Stimulated activated CD8-positive, alpha-beta memory T cell treated with anti-CD3 and anti-CD28 coated beads, Interleukin-7, amount 100 ng/mL, for 24 hours (primary cell): ENCODE results near the gene AIG1.

ENCODE experiments used
- DNase-seq: peaks from one replicate; pipeline ENCODE4 v3.0.0-alpha.2; 2020; ENCODE audit warnings: low read depth

The AIG1 gene

DNA sequence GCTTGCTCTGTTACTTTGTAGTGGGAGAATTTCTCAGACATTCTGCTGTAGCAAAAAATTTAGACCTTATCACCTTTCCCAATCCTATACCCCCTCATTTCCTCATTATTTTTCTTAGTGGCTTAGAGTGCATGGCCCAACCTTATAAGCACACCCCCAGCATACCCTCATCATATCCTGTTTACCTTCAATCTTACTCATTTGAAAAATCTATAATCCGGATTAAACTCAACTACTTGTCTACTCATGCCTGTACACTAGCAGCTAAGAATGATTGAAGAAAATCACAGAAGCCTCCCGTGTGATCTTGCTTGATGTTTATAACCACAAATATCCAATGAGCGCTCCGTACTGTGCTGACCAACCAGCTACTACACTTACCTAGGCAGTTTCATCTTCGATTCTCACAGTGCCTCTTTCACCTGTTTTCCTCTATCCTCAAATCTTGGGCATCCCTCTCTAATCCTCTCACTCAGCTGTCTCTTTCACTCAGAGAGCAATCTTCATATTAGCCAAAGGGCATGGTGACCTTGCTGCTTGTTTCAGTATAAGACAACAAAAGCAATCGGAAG lies 36.6 kb downstream of the AIG1 start:
- no peak for DNase-seq

GRCh38 chr6:143098054-143098671 lies 37.5 kb downstream of the AIG1 start:
- no peak for DNase-seq

- no peak for DNase-seq
Measured at GRCh38 chr6:143099647-143100046, 39.0 kb downstream of the AIG1 start.

DNA sequence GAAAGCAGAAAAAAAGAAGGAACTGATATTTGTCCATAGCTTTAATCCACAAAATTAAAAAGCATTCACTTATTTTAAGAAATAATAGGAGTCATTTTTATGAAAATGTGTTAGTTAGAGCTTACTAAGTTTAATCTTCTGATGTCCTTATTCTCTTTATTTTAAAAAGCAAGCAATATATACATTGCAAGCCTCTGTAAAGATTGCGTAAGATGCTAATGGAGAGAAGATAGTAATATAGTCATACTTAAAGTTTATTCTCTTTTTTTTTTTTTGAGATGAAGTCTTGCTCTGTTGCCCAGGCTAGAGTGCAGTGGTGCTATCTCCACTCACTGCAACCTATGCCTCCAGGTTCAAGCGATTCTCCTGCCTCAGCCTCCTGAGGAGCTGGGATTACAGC lies 39.7 kb downstream of the AIG1 start:
- no peak for DNase-seq

DNA sequence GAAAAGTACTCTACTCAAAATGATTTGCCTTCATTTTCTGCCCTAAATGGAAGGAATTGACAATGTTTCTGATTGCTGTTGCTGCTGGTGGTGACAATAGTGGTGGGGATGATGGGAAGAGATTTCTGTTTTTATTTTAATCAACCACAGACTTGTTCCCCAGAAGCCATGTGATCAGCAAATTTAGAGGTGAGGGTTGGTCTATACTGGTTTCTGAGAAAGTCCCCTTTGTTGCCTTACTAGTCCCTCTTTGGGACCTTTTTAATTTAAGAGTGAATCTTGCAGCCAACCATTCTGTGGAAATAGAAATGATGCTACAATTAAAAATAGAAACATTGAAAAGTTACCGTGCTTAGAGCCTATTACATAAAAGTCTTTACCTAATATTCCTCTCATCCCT lies 43.2 kb downstream of the AIG1 start:
- DNase-seq, result no peak

DNA sequence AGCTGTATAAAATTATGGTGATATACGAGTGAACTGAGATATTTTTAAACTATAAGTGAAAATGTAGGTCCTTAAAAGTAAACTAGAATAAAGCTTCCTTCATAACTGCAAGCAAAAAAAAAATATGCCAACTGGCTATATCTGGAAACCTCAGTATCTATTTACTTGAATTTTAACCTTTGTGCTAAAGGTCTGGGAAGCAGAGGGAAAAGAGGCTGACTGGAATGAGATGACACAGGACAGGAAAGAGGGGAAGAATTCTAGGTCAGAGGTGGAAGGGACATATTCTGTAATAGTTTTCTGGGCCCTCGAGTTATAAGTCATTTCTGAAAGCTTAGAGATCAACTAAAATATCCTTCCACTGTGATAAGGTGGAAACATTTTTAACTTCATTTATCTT lies 46.8 kb downstream of the AIG1 start:
- no peak for DNase-seq

- no peak for DNase-seq
Measured at GRCh38 chr6:143107911-143108761, 47.4 kb downstream of the AIG1 start.

DNA sequence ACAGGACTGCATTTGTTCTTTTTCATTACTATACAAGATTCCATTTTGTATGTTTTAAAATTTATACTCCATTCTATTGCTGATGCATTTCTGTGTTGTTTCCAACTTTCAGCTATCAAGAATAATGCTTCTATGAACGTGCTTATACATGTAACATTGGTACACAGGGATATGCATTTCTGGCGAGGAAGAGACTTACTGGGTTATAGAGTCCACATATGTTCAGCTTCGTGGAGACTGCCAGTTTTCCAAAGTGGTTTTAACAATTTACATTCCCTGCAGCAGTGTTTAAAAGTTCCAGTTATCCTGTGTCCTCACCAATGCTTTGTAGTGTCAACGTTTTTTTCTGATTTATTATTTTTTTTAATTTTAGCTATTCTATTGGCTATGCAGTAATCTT lies 48.5 kb downstream of the AIG1 start:
- no peak for DNase-seq

- no peak for DNase-seq
Measured at GRCh38 chr6:143110572-143110971, 49.9 kb downstream of the AIG1 start.

- no peak for DNase-seq
Measured at GRCh38 chr6:143110996-143111395, 50.3 kb downstream of the AIG1 start.

DNA sequence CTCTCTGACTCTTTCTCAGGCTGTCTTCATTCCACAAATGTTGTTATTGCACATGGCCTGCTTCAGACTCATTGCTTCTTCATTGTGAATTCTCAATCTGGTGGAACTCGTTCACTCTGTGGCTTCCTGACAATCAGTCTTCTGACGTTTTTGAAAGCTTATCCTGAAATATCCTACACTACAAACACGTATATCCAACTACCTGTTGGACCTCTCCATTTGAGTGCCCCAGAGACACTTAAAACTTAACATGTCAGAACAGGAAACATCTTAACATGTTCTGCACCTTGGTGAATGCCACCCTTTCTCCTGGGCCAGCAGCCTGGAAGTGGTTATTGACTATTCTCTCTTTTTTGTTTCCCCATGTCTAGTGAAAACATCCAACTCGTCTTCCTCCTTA lies 50.8 kb downstream of the AIG1 start:
- no peak for DNase-seq

- no peak for DNase-seq
Measured at GRCh38 chr6:143112084-143112768, 51.5 kb downstream of the AIG1 start.

GRCh38 chr6:143112837-143113236 lies 52.1 kb downstream of the AIG1 start:
- no peak for DNase-seq

GRCh38 chr6:143115728-143116127 lies 55.0 kb downstream of the AIG1 start:
- no peak for DNase-seq

DNA sequence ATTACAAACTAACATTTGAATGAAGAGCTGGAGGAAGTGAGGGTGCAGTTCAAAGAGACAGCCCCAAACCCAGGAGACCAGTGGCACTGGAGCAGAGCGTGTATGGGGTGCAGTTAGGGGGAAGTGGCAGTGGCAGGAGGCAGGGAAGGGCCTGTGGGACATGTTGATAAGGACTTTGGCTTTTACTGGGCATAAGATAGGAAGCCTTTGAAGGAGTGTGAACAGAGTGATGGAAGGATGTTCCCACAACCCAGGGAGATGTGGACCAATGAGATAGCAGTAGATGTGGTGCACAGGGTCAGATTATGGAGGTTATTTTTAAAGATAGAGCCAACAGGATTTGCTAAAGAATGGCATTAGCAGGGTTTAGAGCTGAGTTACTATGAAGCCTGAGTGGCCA lies 56.4 kb downstream of the AIG1 start:
- no peak for DNase-seq

GRCh38 chr6:143119260-143119659 lies 58.6 kb downstream of the AIG1 start:
- no peak for DNase-seq

GRCh38 chr6:143123081-143123480 lies 62.4 kb downstream of the AIG1 start:
- no peak for DNase-seq

DNA sequence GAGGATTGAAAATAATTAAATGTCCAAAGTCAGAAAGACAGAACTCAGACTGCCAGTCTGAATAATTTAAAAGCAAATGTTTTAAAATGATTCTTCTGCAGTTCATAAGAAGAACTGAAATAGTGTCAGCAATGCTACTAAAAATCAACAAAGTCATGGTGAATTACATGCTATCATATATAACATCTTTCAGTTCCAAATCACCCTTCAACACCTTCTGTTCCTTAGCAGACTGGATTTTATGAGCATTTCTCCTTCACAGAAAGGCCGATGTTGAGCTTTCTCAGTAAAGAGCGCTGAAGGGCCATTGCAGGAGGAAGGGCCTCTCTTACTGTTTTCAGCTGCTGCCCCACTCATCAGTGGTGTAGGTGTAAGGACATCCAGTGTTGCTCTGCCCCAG lies 63.3 kb downstream of the AIG1 start:
- no peak for DNase-seq

GRCh38 chr6:143125455-143125854 lies 64.8 kb downstream of the AIG1 start:
- no peak for DNase-seq

- no peak for DNase-seq
Measured at GRCh38 chr6:143125864-143126573, 65.3 kb downstream of the AIG1 start.

GRCh38 chr6:143126574-143126941 lies 65.9 kb downstream of the AIG1 start:
- DNase-seq, result no peak
